Glomerular visceral epithelial cell (primary cell): ENCODE data around the gene RSPH10B.
A peak's percentile ranks its signal among the peaks of the same experiment; 100 is the strongest.
"Not testable (repeated sequence)": the region's sequence is repeated elsewhere in the genome, so short reads cannot be mapped to it uniquely, and the experiment has no call there.

Experiments
- DNase-seq: peaks from one replicate; pipeline ENCODE4 v3.0.0-alpha.2; 2016; ENCODE audit errors: extremely low spot score

Gene RSPH10B

GRCh38 chr7:5926263-5926870 lies 44.1 kb downstream of the RSPH10B start:
- not testable (repeated sequence) for DNase-seq

- DNase-seq: not testable (repeated sequence)
These were observed 45.9 kb downstream of the RSPH10B start for GRCh38 chr7:5924630-5925029.

GRCh38 chr7:5924180-5924579 lies 46.3 kb downstream of the RSPH10B start:
- DNase-seq: not testable (repeated sequence)

- not testable (repeated sequence) for DNase-seq
These were observed 54.0 kb downstream of the RSPH10B start for GRCh38 chr7:5916529-5916928.

- not testable (repeated sequence) for DNase-seq
These were observed 61.7 kb downstream of the RSPH10B start for GRCh38 chr7:5908835-5909234.

- not testable (repeated sequence) for DNase-seq
These were observed 65.8 kb downstream of the RSPH10B start for GRCh38 chr7:5904726-5905125.

GRCh38 chr7:5903002-5903401 lies 67.5 kb downstream of the RSPH10B start:
- DNase-seq: not testable (repeated sequence)

- DNase-seq: peak; percentile 63
These were observed 71.8 kb downstream of the RSPH10B start, which contains the start of gene CCZ1 for GRCh38 chr7:5898480-5899224. TSS of gene CCZ1 (plus strand) at chr7:5898733. CDS start at chr7:5898800, 67 bp downstream.

GRCh38 chr7:5897369-5897919 lies 73.0 kb downstream of the RSPH10B start:
- not testable (repeated sequence) for DNase-seq

- DNase-seq: no peak
These were observed 78.0 kb downstream of the RSPH10B start for GRCh38 chr7:5892498-5892897.

- not testable (repeated sequence) for DNase-seq
These were observed 80.2 kb downstream of the RSPH10B start for GRCh38 chr7:5890244-5890643.

- DNase-seq: not testable (repeated sequence)
These were observed 82.5 kb downstream of the RSPH10B start for GRCh38 chr7:5888021-5888420.

- not testable (repeated sequence) for DNase-seq
These were observed 86.1 kb downstream of the RSPH10B start for GRCh38 chr7:5884431-5884830.

GRCh38 chr7:5880106-5880505 lies 90.4 kb downstream of the RSPH10B start:
- not testable (repeated sequence) for DNase-seq

- DNase-seq: not testable (repeated sequence)
These were observed 90.9 kb downstream of the RSPH10B start for GRCh38 chr7:5879591-5879990.
